LNCaP clone FGC (cell line): ENCODE results near the gene TFE3.
"Not testable (repeated sequence)": the region's sequence is repeated elsewhere in the genome, so short reads cannot be mapped to it uniquely, and the experiment has no call there.

Experiments
- DNase-seq: peaks from one replicate; pipeline ENCODE4 v3.0.0-alpha.2; 2011; ENCODE audit warnings: low read depth
- H3K4me3 ChIP-seq: 2 replicates; pipeline ENCODE4 v1.5.1; 2011; ENCODE audit warnings: mild to moderate bottlenecking, low read depth, low read length, control low read depth
- CTCF ChIP-seq: IDR thresholded peaks from 2 replicates; pipeline ENCODE4 v1.5.1; 2012; ENCODE audit warnings: mild to moderate bottlenecking; ENCODE audit not compliant: control insufficient read depth, insufficient read depth; ENCODE audit errors: extremely low read depth

Gene TFE3

GRCh38 chrX:48992341-48992740, 50.8 kb downstream of the TFE3 start:
- H3K4me3 ChIP-seq, result no peak overlapping the region
- no peak for TF ChIP-seq CTCF
- no peak for DNase-seq

GRCh38 chrX:48989483-48989882, 53.7 kb downstream of the TFE3 start:
- H3K4me3 ChIP-seq, result no peak overlapping the region
- no peak for TF ChIP-seq CTCF
- DNase-seq, result no peak

GRCh38 chrX:48983896-48984295, 59.3 kb downstream of the TFE3 start:
- no peak for TF ChIP-seq CTCF

GRCh38 chrX:48983081-48983480, 60.1 kb downstream of the TFE3 start:
- H3K4me3 ChIP-seq, result no peak overlapping the region
- DNase-seq, result no peak
- no peak for TF ChIP-seq CTCF

More at GRCh38 chrX:48983896-48984295, 59.3 kb downstream of the TFE3 start:
- DNase-seq, result no peak
- H3K4me3 ChIP-seq, result no peak overlapping the region

GRCh38 chrX:48981178-48981577, 62.0 kb downstream of the TFE3 start:
- no peak for TF ChIP-seq CTCF
- DNase-seq, result no peak
- H3K4me3 ChIP-seq, result no peak overlapping the region

- DNase-seq, H3K4me3 ChIP-seq: not testable (repeated sequence)
These were observed 62.8 kb downstream of the TFE3 start for GRCh38 chrX:48980341-48980740.
